Activated naive CD8-positive, alpha-beta T cell treated with anti-CD3 and anti-CD28 coated beads for 36 hours (primary cell): ENCODE data around the gene TIGD4. TPM values are rescaled to one million over a fixed set of nuclear protein-coding genes. Genes with fewer than 3 reads are reported as not detected.

Source experiments
- DNase-seq: peaks from one replicate; pipeline ENCODE4 v3.0.0; 2021
- H3K27ac Mint-ChIP-seq: one replicate; pipeline ENCODE4 v1.8.0; 2022; ENCODE audit warnings: mild to moderate bottlenecking, moderate library complexity, mixed read lengths
- H3K27me3 Mint-ChIP-seq: one replicate; pipeline ENCODE4 v1.8.0; 2022; ENCODE audit warnings: mild to moderate bottlenecking, mixed read lengths
- H3K36me3 Mint-ChIP-seq: one replicate; pipeline ENCODE4 v1.8.0; 2021; ENCODE audit warnings: mild to moderate bottlenecking, mixed read lengths
- H3K4me1 Mint-ChIP-seq: one replicate; pipeline ENCODE4 v1.8.0; 2021; ENCODE audit warnings: mixed read lengths
- H3K4me3 Mint-ChIP-seq: one replicate; pipeline ENCODE4 v1.8.0; 2022; ENCODE audit warnings: mild to moderate bottlenecking, moderate library complexity, mixed read lengths
- H3K9me3 Mint-ChIP-seq: one replicate; pipeline ENCODE4 v1.8.0; 2022; ENCODE audit warnings: mixed read lengths
- total RNA-seq, 2 experiments: library from RNA; stranded (reverse); gene quantifications; one replicate each; pipeline ENCODE4 v1.2.3, GENCODE V29; 2021

The TIGD4 gene
- total RNA-seq: under 1 TPM; 0.42 to 0.76 TPM

GRCh38 chr4:152779513-152780266 lies at the start of gene TIGD4, which contains the start of gene ARFIP1:
Gene TIGD4, minus strand, starts transcription at chr4:152779730. Its CDS starts 8,726 bp downstream, at chr4:152771004.
Gene ARFIP1, plus strand, starts transcription at chr4:152779954. Its CDS starts 49,680 bp downstream, at chr4:152829634.
- Mint-ChIP-seq H3K36me3 (peaks cover 2% of the 10 kb centered on the region), H3K27me3 (peaks cover 16% of the 10 kb centered on the region), H3K9me3 (no peaks in the 10 kb centered on the region), H3K27ac (peak within 1 kb of the TSS; percentile 84), H3K4me3 (peak within 1 kb of the TSS; percentile 99), H3K4me1 (peaks cover 34% of the 10 kb centered on the region)
- DNase-seq: peak; percentile 96

- Mint-ChIP-seq H3K27ac (no peak overlapping the region), H3K9me3 (peaks cover 29% of the 10 kb centered on the region), H3K36me3 (peaks cover 28% of the 10 kb centered on the region), H3K4me3 (no peak overlapping the region), H3K4me1 (no peaks in the 10 kb centered on the region), H3K27me3 (no peaks in the 10 kb centered on the region)
- no peak for DNase-seq
Measured at GRCh38 chr4:152828122-152828521, 48.6 kb upstream of the TIGD4 start.

GRCh38 chr4:152825336-152825735 lies 45.8 kb upstream of the TIGD4 start:
- Mint-ChIP-seq H3K4me3 (no peak overlapping the region), H3K4me1 (no peaks in the 10 kb centered on the region), H3K36me3 (peaks cover 9% of the 10 kb centered on the region), H3K9me3 (peaks cover 26% of the 10 kb centered on the region), H3K27ac (no peak overlapping the region), H3K27me3 (no peaks in the 10 kb centered on the region)
- DNase-seq: no peak

GRCh38 chr4:152824561-152824960 lies 45.0 kb upstream of the TIGD4 start:
- H3K27me3 Mint-ChIP-seq: no peaks in the 10 kb centered on the region
- H3K9me3 Mint-ChIP-seq: peaks cover 26% of the 10 kb centered on the region
- H3K4me3 Mint-ChIP-seq: no peak overlapping the region
- no peak overlapping the region for H3K27ac Mint-ChIP-seq
- no peaks in the 10 kb centered on the region for H3K4me1 Mint-ChIP-seq
- no peak for DNase-seq
- H3K36me3 Mint-ChIP-seq: peaks cover 9% of the 10 kb centered on the region

GRCh38 chr4:152822323-152822722 lies 42.8 kb upstream of the TIGD4 start:
- Mint-ChIP-seq H3K4me3 (no peak overlapping the region), H3K4me1 (peaks cover 2% of the 10 kb centered on the region), H3K36me3 (peaks cover 10% of the 10 kb centered on the region), H3K27me3 (no peaks in the 10 kb centered on the region), H3K9me3 (peaks cover 24% of the 10 kb centered on the region), H3K27ac (no peak overlapping the region)
- no peak for DNase-seq

GRCh38 chr4:152820073-152820472 lies 40.5 kb upstream of the TIGD4 start:
- DNase-seq: no peak
- peaks cover 6% of the 10 kb centered on the region for H3K4me1 Mint-ChIP-seq
- peaks cover 30% of the 10 kb centered on the region for H3K36me3 Mint-ChIP-seq
- H3K27ac Mint-ChIP-seq: no peak overlapping the region
- H3K27me3 Mint-ChIP-seq: no peaks in the 10 kb centered on the region
- peaks cover 21% of the 10 kb centered on the region for H3K9me3 Mint-ChIP-seq
- H3K4me3 Mint-ChIP-seq: no peak overlapping the region

GRCh38 chr4:152819026-152819645 lies 39.6 kb upstream of the TIGD4 start:
- peaks cover 39% of the 10 kb centered on the region for H3K36me3 Mint-ChIP-seq
- H3K27me3 Mint-ChIP-seq: no peaks in the 10 kb centered on the region
- no peak for DNase-seq
- no peak overlapping the region for H3K4me3 Mint-ChIP-seq
- H3K4me1 Mint-ChIP-seq: peaks cover 6% of the 10 kb centered on the region
- no peak overlapping the region for H3K27ac Mint-ChIP-seq
- H3K9me3 Mint-ChIP-seq: peaks cover 24% of the 10 kb centered on the region

GRCh38 chr4:152817331-152817730 lies 37.8 kb upstream of the TIGD4 start:
- no peak overlapping the region for H3K27ac Mint-ChIP-seq

GRCh38 chr4:152815078-152815477 lies 35.5 kb upstream of the TIGD4 start:
- Mint-ChIP-seq H3K4me1 (peaks cover 6% of the 10 kb centered on the region), H3K4me3 (no peak overlapping the region), H3K27ac (no peak overlapping the region), H3K9me3 (peaks cover 32% of the 10 kb centered on the region), H3K27me3 (no peaks in the 10 kb centered on the region), H3K36me3 (peaks cover 68% of the 10 kb centered on the region)
- no peak for DNase-seq

More at GRCh38 chr4:152817331-152817730, 37.8 kb upstream of the TIGD4 start:
- no peak for DNase-seq
- H3K9me3 Mint-ChIP-seq: peaks cover 30% of the 10 kb centered on the region
- peaks cover 6% of the 10 kb centered on the region for H3K4me1 Mint-ChIP-seq
- H3K4me3 Mint-ChIP-seq: no peak overlapping the region
- no peaks in the 10 kb centered on the region for H3K27me3 Mint-ChIP-seq
- H3K36me3 Mint-ChIP-seq: peaks cover 51% of the 10 kb centered on the region

GRCh38 chr4:152810715-152811287 lies 31.3 kb upstream of the TIGD4 start:
- peaks cover 28% of the 10 kb centered on the region for H3K9me3 Mint-ChIP-seq
- DNase-seq: no peak
- H3K27me3 Mint-ChIP-seq: no peaks in the 10 kb centered on the region
- no peak overlapping the region for H3K4me3 Mint-ChIP-seq
- peaks cover 17% of the 10 kb centered on the region for H3K4me1 Mint-ChIP-seq
- no peak overlapping the region for H3K27ac Mint-ChIP-seq
- H3K36me3 Mint-ChIP-seq: peaks cover 66% of the 10 kb centered on the region

GRCh38 chr4:152808670-152809069 lies 29.1 kb upstream of the TIGD4 start:
- Mint-ChIP-seq H3K4me3 (no peak overlapping the region), H3K27ac (no peak overlapping the region), H3K36me3 (peaks cover 47% of the 10 kb centered on the region)

GRCh38 chr4:152807294-152807829 lies 27.8 kb upstream of the TIGD4 start:
- Mint-ChIP-seq H3K9me3 (peaks cover 9% of the 10 kb centered on the region), H3K27ac (peak overlapping the region; percentile 71), H3K27me3 (no peaks in the 10 kb centered on the region), H3K4me3 (peak overlapping the region; percentile 29), H3K4me1 (peaks cover 22% of the 10 kb centered on the region), H3K36me3 (peaks cover 38% of the 10 kb centered on the region)
- DNase-seq: no peak

More at GRCh38 chr4:152808670-152809069, 29.1 kb upstream of the TIGD4 start:
- no peaks in the 10 kb centered on the region for H3K27me3 Mint-ChIP-seq
- peaks cover 16% of the 10 kb centered on the region for H3K9me3 Mint-ChIP-seq
- DNase-seq: no peak
- peaks cover 22% of the 10 kb centered on the region for H3K4me1 Mint-ChIP-seq

- Mint-ChIP-seq H3K27me3 (no peaks in the 10 kb centered on the region), H3K27ac (peak overlapping the region; percentile 25), H3K4me1 (peaks cover 24% of the 10 kb centered on the region), H3K4me3 (no peak overlapping the region), H3K9me3 (peaks cover 8% of the 10 kb centered on the region), H3K36me3 (peaks cover 32% of the 10 kb centered on the region)
- DNase-seq: no peak
Measured at GRCh38 chr4:152806501-152807125, 27.1 kb upstream of the TIGD4 start.

- Mint-ChIP-seq H3K36me3 (peaks cover 25% of the 10 kb centered on the region), H3K27ac (no peak overlapping the region), H3K27me3 (no peaks in the 10 kb centered on the region), H3K4me1 (peaks cover 25% of the 10 kb centered on the region), H3K9me3 (peaks cover 6% of the 10 kb centered on the region), H3K4me3 (no peak overlapping the region)
- DNase-seq: no peak
Measured at GRCh38 chr4:152805818-152806217, 26.3 kb upstream of the TIGD4 start.
